Mucosa of descending colon (tissue), 3 donors: ENCODE data around the gene ZNF362. TPM values are rescaled to one million over a fixed set of nuclear protein-coding genes. Genes with fewer than 3 reads are reported as not detected.
A peak's percentile ranks its signal among the peaks of the same experiment; 100 is the strongest.
"Not testable (repeated sequence)": the region's sequence is repeated elsewhere in the genome, so short reads cannot be mapped to it uniquely, and the experiment has no call there.

Source experiments
- ATAC-seq: fragments of 200-7000 bp; cut with Tn5 transposase; one replicate; pipeline ENCODE4 v1.9.1; 2020; ENCODE audit warnings: mild to moderate bottlenecking, moderate library complexity
- DNase-seq, 3 donors: peaks; one replicate each; pipeline ENCODE4 v3.0.0-alpha.2; 2020
- H3K36me3 ChIP-seq: fragments of 200-600 bp; one replicate; pipeline ENCODE4 v1.8.0; 2021; ENCODE audit warnings: low read depth, mild to moderate bottlenecking
- H3K4me1 ChIP-seq: fragments of 200-600 bp; one replicate; pipeline ENCODE4 v1.8.0; 2021; ENCODE audit warnings: low read depth, mild to moderate bottlenecking
- H3K4me3 ChIP-seq: fragments of 200-600 bp; one replicate; pipeline ENCODE4 v1.8.0; 2021; ENCODE audit warnings: mild to moderate bottlenecking
- H3K9me3 ChIP-seq: fragments of 200-600 bp; one replicate; pipeline ENCODE4 v1.8.0; 2021; ENCODE audit warnings: mild to moderate bottlenecking
- intact Hi-C, 2 donors: fragments of 100-400 bp; cut with DNase I in 1 of 2; cut with micrococcal nuclease in 1 of 2; formaldehyde crosslinking; loops; one replicate each; pipeline versions ENCODE4 v1.11.0 to v1.11.1; 2022; cut with DNase I, micrococcal nuclease
- total RNA-seq, 3 donors: library from RNA; stranded (reverse); fragmentation: NEBNext Ultra II Directional in 2 of 3; extraction: Animal tissue kit (Norgen Biotek cat#: 25700) in 2 of 3; gene quantifications; one replicate each; pipeline versions ENCODE4 v1.2.1 to v1.2.4, GENCODE V29; 2021 to 2023
- TF ChIP-seq, protein P1 (sequence below): fragments of 200-600 bp; IDR thresholded peaks from one replicate; pipeline ENCODE4 v1.8.0; 2022; ENCODE audit warnings: antibody characterized with exemption, mild to moderate bottlenecking
- donor health status: DM: no; HTN: no; CAD: no; lungs with moderate emphysema.
- donor health status: DM: no; HTN: no; CAD: no.
- donor health status: DM: no; HTN: yes; CAD: no.

ZNF362 gene
- total RNA-seq, 3 donors from 2014 or later: 12.1 to 33.3 (median 13.7) TPM

DNA sequence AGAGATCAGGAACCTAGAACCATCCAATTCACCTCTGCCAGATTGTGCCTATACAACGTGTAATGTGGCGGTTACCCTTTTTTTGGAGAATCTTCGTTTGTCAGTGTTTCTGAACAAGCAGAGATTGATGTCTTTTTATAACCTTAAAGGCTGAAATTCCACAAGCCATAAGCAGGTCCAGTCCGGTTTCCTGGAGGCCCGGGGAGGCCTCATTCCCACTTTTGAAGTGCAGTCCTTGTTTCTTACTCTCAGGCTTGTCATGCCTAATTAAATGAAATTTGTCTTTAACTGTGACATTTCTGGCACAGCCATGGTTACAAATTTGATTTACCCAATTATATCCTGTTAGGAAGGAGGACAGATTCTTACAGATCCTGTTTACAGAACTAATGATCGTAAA is 27.8 kb downstream of the ZNF362 start:
- intact Hi-C loops: no loop called here
- DNase-seq (no peak), ATAC-seq (no peak)
- Histone ChIP-seq H3K4me1 (no peaks in the 10 kb centered on the region), H3K9me3 (no peaks in the 10 kb centered on the region), H3K36me3 (no peaks in the 10 kb centered on the region), H3K4me3 (no peak overlapping the region)
- TF ChIP-seq, protein P1, sequence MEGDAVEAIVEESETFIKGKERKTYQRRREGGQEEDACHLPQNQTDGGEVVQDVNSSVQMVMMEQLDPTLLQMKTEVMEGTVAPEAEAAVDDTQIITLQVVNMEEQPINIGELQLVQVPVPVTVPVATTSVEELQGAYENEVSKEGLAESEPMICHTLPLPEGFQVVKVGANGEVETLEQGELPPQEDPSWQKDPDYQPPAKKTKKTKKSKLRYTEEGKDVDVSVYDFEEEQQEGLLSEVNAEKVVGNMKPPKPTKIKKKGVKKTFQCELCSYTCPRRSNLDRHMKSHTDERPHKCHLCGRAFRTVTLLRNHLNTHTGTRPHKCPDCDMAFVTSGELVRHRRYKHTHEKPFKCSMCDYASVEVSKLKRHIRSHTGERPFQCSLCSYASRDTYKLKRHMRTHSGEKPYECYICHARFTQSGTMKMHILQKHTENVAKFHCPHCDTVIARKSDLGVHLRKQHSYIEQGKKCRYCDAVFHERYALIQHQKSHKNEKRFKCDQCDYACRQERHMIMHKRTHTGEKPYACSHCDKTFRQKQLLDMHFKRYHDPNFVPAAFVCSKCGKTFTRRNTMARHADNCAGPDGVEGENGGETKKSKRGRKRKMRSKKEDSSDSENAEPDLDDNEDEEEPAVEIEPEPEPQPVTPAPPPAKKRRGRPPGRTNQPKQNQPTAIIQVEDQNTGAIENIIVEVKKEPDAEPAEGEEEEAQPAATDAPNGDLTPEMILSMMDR: no peak

DNA sequence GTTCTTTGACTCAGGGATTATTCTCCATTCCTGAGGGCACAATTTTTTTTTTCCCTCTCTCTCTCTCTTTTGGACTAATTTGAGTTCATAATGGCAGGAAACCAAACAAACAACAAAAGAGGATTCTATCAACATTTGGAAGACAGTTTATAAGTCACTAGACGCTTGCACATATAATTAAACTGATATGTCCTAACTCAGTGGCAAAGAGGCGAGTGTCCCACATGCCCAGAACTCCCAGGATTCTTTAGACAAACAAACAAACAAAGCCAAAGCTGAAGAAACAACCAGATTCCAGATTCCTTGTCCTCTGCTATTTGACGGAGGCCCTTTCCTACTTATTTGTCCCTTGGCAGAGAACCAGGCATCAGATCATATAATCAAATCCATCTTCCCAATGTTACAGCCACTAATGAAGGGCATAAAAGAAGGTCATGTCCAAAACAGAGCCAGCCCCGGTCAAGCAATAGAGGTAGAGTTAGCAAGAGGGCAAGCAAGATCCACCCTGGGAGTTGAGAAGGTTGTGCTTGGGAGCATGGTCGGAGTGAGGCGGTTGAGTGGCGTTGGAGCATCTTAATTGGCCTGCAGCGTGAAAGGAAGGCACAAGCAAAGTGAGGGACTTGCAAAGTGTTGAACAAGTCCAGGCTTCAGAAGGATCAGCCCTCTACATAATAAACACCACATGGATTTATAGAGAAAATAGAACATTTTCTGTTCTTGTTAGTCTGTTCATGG is 30.3 kb downstream of the ZNF362 start:
- Histone ChIP-seq H3K4me1 (no peaks in the 10 kb centered on the region), H3K9me3 (no peaks in the 10 kb centered on the region), H3K36me3 (no peaks in the 10 kb centered on the region), H3K4me3 (no peak overlapping the region)
- ATAC-seq (no peak), DNase-seq (peak in 1 of 3 donors; percentile 13)
- TF ChIP-seq, protein P1: no peak
- intact Hi-C loops: no loop called here

DNA sequence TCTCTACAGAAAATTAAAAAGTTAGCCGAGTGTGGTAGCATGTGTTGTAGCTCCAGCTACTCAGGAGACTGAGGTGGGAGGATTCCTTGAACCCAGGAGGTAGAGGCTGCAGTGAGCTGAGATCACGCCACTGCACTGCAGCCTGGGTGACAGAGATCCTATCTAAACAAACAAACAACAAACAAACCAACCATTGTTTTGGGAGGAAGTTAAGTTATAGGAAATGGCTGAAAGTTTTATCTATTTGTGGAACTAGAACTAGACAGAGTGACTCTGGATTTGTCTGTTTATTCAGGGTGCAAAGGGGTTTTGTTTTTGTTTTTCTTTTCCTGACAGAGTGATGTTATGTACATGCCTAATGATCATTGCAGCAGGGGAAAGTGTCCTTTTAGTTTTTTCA is 31.0 kb downstream of the ZNF362 start:
- H3K36me3 ChIP-seq: no peaks in the 10 kb centered on the region
- H3K4me3 ChIP-seq: no peak overlapping the region
- H3K4me1 ChIP-seq: no peaks in the 10 kb centered on the region
- intact Hi-C loops: no loop called here
- TF ChIP-seq, protein P1: no peak
- ATAC-seq (no peak), DNase-seq (no peak)
- H3K9me3 ChIP-seq: no peaks in the 10 kb centered on the region

DNA sequence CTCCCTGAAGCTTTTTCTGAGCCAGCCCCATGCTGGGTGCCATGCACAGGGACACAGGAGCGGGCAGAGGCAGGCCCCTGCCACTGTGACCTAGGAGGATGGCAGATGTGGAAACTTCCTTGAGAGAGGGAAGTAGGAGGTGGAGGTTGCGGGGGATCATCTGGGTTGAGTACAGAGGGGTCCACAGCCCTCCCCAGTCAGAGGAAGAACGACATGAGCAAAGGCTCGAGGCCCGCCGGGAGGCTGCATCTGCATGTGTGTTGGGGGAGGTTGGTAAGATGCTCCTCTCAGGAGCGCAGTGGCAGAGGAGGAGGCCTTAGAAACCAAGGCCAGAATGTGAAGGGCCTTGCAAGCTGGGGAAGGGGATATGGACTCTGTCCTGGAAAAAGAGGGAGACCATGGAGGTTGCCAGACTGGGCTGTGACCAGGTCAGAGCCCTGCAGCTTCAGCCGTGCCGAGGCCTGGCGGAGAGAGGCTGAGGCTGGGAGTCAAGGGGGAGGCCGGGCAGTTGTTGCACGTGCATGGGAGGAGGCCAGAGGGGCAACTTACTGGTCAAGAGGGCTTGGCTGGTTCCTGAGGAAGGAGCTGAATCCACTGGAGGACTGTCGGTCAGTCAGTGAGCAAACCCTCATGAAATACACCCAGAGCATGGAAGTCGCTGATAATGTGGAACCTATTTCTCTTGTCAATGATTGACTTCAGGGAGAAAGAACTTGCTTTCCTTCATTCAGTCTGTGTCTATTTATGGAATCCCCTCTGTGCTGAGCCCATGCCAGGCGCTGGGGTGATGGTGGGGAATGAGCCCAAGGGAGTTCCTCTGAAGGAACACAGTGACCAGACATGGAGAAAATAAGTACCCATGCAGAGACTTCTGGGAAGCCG is 32.9 kb downstream of the ZNF362 start:
- ATAC-seq: no peak
- Histone ChIP-seq H3K36me3 (no peaks in the 10 kb centered on the region), H3K4me1 (no peaks in the 10 kb centered on the region), H3K4me3 (no peak overlapping the region), H3K9me3 (no peaks in the 10 kb centered on the region)
- intact Hi-C loops: no loop called here
- no peak for DNase-seq
- TF ChIP-seq, protein P1: no peak

DNA sequence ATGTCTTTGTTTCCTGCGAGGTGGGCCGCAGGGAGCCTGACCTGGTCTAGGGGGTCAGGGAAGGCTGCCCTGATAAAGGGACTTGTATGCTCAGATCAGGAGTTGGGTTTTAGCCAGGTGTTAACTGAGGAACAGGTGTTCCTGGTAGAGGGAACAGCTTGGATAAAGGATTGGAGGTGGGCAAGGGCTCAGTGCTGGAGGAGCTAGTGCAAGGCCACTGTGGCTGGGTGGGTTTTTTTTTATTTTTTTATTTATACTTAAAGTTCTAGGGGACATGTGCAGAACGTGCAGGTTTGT is 33.5 kb downstream of the ZNF362 start:
- TF ChIP-seq, protein P1: no peak
- intact Hi-C loops: no loop called here
- no peaks in the 10 kb centered on the region for H3K36me3 ChIP-seq
- H3K4me3 ChIP-seq: no peak overlapping the region
- no peaks in the 10 kb centered on the region for H3K4me1 ChIP-seq
- no peak for DNase-seq
- ATAC-seq: no peak
- no peaks in the 10 kb centered on the region for H3K9me3 ChIP-seq

DNA sequence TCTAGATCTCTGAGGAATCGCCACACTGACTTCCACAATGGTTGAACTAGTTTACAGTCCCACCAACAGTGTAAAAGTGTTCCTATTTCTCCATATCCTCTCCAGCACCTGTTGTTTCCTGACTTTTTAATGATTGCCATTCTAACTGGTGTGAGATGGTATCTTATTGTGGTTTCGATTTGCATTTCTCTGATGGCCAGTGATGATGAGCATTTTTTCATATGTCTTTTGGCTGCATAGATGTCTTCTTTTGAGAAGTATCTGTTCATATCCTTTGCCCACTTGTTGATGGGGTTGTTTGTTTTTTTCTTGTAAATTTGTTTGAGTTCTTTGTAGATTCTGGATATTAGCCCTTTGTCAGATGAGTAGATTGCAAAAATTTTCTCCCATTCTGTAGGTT is 34.3 kb downstream of the ZNF362 start:
- H3K36me3 ChIP-seq, H3K9me3 ChIP-seq, DNase-seq, H3K4me3 ChIP-seq, ATAC-seq, intact Hi-C loops, H3K4me1 ChIP-seq: not testable (repeated sequence)
